ENCODE results near the gene PGPEP1. TPM values are rescaled to one million over a fixed set of nuclear protein-coding genes. Genes with fewer than 3 reads are reported as not detected.
A peak's percentile ranks its signal among the peaks of the same experiment; 100 is the strongest.

The PGPEP1 gene
- total and polyA plus RNA-seq, 10 of the 15 experiments (the other 5 are each of a cell fraction or from before 2014, with no cell fraction given): 13.8 to 39.4 (median 17.0) TPM

- TF ChIP-seq IKZF2 (IDR thresholded peaks at IDR 0.05) (no peak), ZNF217 (IDR thresholded peaks at IDR 0.05) (0 out of 2 replicates have a peak, but pooled peaks have one; percentile 59), CUX1 (IDR thresholded peaks at IDR 0.05; ENCODE audit: insufficient replicate concordance, low read depth, low read length) (no peak), ZBTB40 (IDR thresholded peaks at IDR 0.05; ENCODE audit: borderline replicate concordance) (no peak), USF1 (IDR thresholded peaks at IDR 0.05; ENCODE audit: borderline replicate concordance, extremely low read length, insufficient read depth, low read depth, low read length) (no peak), SMAD5 (IDR thresholded peaks at IDR 0.05; ENCODE audit: low read depth) (no peak), FOXM1 (IDR thresholded peaks at IDR 0.05; ENCODE audit: low read depth, low read length) (no peak), BRCA1 (IDR thresholded peaks at IDR 0.05; ENCODE audit: low read depth, low read length) (no peak), SMAD1 (IDR thresholded peaks at IDR 0.05; ENCODE audit: low read depth, partially characterized antibody) (no peak), SIX5 (IDR thresholded peaks at IDR 0.05; ENCODE audit: low read depth, low read length, severe bottlenecking) (no peak), ESRRA (IDR thresholded peaks at IDR 0.05; ENCODE audit: low read length) (no peak), RCOR1 (conservative IDR thresholded peaks at IDR 0.05; ENCODE audit: low read depth, low read length) (no peak)
- TF ChIP-seq, protein P1, sequence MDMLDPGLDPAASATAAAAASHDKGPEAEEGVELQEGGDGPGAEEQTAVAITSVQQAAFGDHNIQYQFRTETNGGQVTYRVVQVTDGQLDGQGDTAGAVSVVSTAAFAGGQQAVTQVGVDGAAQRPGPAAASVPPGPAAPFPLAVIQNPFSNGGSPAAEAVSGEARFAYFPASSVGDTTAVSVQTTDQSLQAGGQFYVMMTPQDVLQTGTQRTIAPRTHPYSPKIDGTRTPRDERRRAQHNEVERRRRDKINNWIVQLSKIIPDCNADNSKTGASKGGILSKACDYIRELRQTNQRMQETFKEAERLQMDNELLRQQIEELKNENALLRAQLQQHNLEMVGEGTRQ (IDR thresholded peaks at IDR 0.05; ENCODE audit: borderline replicate concordance, low read depth, low read length): no peak
Measured at GRCh38 chr19:18419195-18419698, 78.8 kb downstream of the PGPEP1 start, which contains the start of gene SSBP4 (continued).
